Measurements from ENCODE around the gene UPK3A.
A peak's percentile ranks its signal among the peaks of the same experiment; 100 is the strongest.

Gene UPK3A

GRCh38 chr22:45238957-45239680 is 45.6 kb upstream of the UPK3A start:
- H3K27me3 Mint-ChIP-seq (ENCODE audit: low read depth, poor library complexity), result peaks cover 10% of the 10 kb centered on the region
- peak overlapping the region; percentile 94 for H3K4me3 Mint-ChIP-seq
- H3K27ac Mint-ChIP-seq, result no peak overlapping the region

GRCh38 chr22:45239681-45240051 is 45.1 kb upstream of the UPK3A start:
- H3K27me3 Mint-ChIP-seq (ENCODE audit: low read depth, poor library complexity), result peaks cover 12% of the 10 kb centered on the region
- no peak for TF ChIP-seq CTCF (IDR thresholded peaks at IDR 0.05)
- no peaks in the 10 kb centered on the region for H3K9me3 Mint-ChIP-seq
- no peak for DNase-seq
- peak overlapping the region; percentile 94 for H3K4me3 Mint-ChIP-seq
- H3K27ac Mint-ChIP-seq, result no peak overlapping the region
- H3K4me1 Mint-ChIP-seq, result peaks cover 51% of the 10 kb centered on the region
- H3K36me3 Mint-ChIP-seq (ENCODE audit: low read depth), result no peaks in the 10 kb centered on the region

More at GRCh38 chr22:45238957-45239680, 45.6 kb upstream of the UPK3A start:
- no peak for TF ChIP-seq CTCF (IDR thresholded peaks at IDR 0.05)
- no peaks in the 10 kb centered on the region for H3K9me3 Mint-ChIP-seq
- peaks cover 57% of the 10 kb centered on the region for H3K4me1 Mint-ChIP-seq
- H3K36me3 Mint-ChIP-seq (ENCODE audit: low read depth), result no peaks in the 10 kb centered on the region
- DNase-seq, result no peak

- Mint-ChIP-seq H3K27ac (no peak overlapping the region), H3K9me3 (no peaks in the 10 kb centered on the region), H3K27me3 (ENCODE audit: low read depth, poor library complexity) (peaks cover 14% of the 10 kb centered on the region), H3K4me3 (peak overlapping the region; percentile 94), H3K4me1 (peaks cover 51% of the 10 kb centered on the region), H3K36me3 (ENCODE audit: low read depth) (no peaks in the 10 kb centered on the region)
- no peak for TF ChIP-seq CTCF (IDR thresholded peaks at IDR 0.05)
- peak; percentile 37 for DNase-seq
Measured at GRCh38 chr22:45240104-45240809, 44.5 kb upstream of the UPK3A start.

- Mint-ChIP-seq H3K27me3 (ENCODE audit: low read depth, poor library complexity) (peaks cover 12% of the 10 kb centered on the region), H3K27ac (no peak within 1 kb of the TSS), H3K4me1 (peaks cover 49% of the 10 kb centered on the region), H3K36me3 (ENCODE audit: low read depth) (no peaks in the 10 kb centered on the region), H3K4me3 (peak within 1 kb of the TSS; percentile 94), H3K9me3 (no peaks in the 10 kb centered on the region)
- DNase-seq, result peak; percentile 91
- TF ChIP-seq CTCF (IDR thresholded peaks at IDR 0.05), result no peak
Measured at GRCh38 chr22:45240810-45241631, 43.7 kb upstream of the UPK3A start, which contains the start of gene KIAA0930. Gene KIAA0930 (minus strand): TSS chr22:45240894. CDS start chr22:45240703, 191 bp downstream.

- no peak overlapping the region for H3K4me3 Mint-ChIP-seq
- no peak for TF ChIP-seq CTCF (IDR thresholded peaks at IDR 0.05)
Measured at GRCh38 chr22:45242778-45243191, 42.0 kb upstream of the UPK3A start.

More at GRCh38 chr22:45242778-45243191, 42.0 kb upstream of the UPK3A start:
- H3K27ac Mint-ChIP-seq, result no peak overlapping the region
- peaks cover 12% of the 10 kb centered on the region for H3K27me3 Mint-ChIP-seq (ENCODE audit: low read depth, poor library complexity)
- peaks cover 42% of the 10 kb centered on the region for H3K4me1 Mint-ChIP-seq
- DNase-seq, result no peak
- H3K9me3 Mint-ChIP-seq, result no peaks in the 10 kb centered on the region
- H3K36me3 Mint-ChIP-seq (ENCODE audit: low read depth), result no peaks in the 10 kb centered on the region

Data from nephron progenitor cell (in vitro differentiated cells).